Hepatic stellate cell (primary cell): ENCODE results near the gene DLG2.
"Not testable (repeated sequence)": the region's sequence is repeated elsewhere in the genome, so short reads cannot be mapped to it uniquely, and the experiment has no call there.

Experiments
- DNase-seq: peaks from one replicate; pipeline ENCODE4 v3.0.0; 2011; ENCODE audit warnings: low spot score

DLG2 gene

GRCh38 chr11:84899740-84900139 lies 727.4 kb downstream of the DLG2 start:
- DNase-seq = no peak

GRCh38 chr11:84899134-84899533 lies 728.0 kb downstream of the DLG2 start:
- no peak for DNase-seq

GRCh38 chr11:84894666-84895065 lies 732.5 kb downstream of the DLG2 start:
- DNase-seq = no peak

GRCh38 chr11:84890676-84891075 lies 736.5 kb downstream of the DLG2 start:
- peak; percentile 9 for DNase-seq

- DNase-seq = no peak
Measured at GRCh38 chr11:84889556-84889955, 737.6 kb downstream of the DLG2 start.

GRCh38 chr11:84887055-84887629 lies 740.0 kb downstream of the DLG2 start:
- DNase-seq = no peak

GRCh38 chr11:84886344-84886743 lies 740.8 kb downstream of the DLG2 start:
- DNase-seq = no peak

GRCh38 chr11:84884836-84885235 lies 742.3 kb downstream of the DLG2 start:
- no peak for DNase-seq

- DNase-seq = no peak
Measured at GRCh38 chr11:84882056-84882455, 745.1 kb downstream of the DLG2 start.

GRCh38 chr11:84871116-84871515 lies 756.0 kb downstream of the DLG2 start:
- peak; percentile 10 for DNase-seq

- DNase-seq = no peak
Measured at GRCh38 chr11:84870486-84870885, 756.7 kb downstream of the DLG2 start.

GRCh38 chr11:84866922-84867321 lies 760.2 kb downstream of the DLG2 start:
- no peak for DNase-seq

GRCh38 chr11:84865791-84866535 lies 761.2 kb downstream of the DLG2 start:
- DNase-seq = no peak

- no peak for DNase-seq
Measured at GRCh38 chr11:84865257-84865656, 761.9 kb downstream of the DLG2 start.

- no peak for DNase-seq
Measured at GRCh38 chr11:84857746-84858145, 769.4 kb downstream of the DLG2 start.

GRCh38 chr11:84855508-84856245 lies 771.5 kb downstream of the DLG2 start:
- peak; percentile 11 for DNase-seq

GRCh38 chr11:84854498-84854880 lies 772.7 kb downstream of the DLG2 start:
- DNase-seq = no peak

GRCh38 chr11:84853841-84854497 lies 773.2 kb downstream of the DLG2 start:
- DNase-seq = no peak

GRCh38 chr11:84847842-84848241 lies 779.3 kb downstream of the DLG2 start:
- no peak for DNase-seq

- not testable (repeated sequence) for DNase-seq
Measured at GRCh38 chr11:84840201-84840600, 786.9 kb downstream of the DLG2 start.

- no peak for DNase-seq
Measured at GRCh38 chr11:84837402-84838069, 789.6 kb downstream of the DLG2 start.

GRCh38 chr11:84836371-84836770 lies 790.8 kb downstream of the DLG2 start:
- DNase-seq = no peak
